Measurements from ENCODE around the gene SNPH.

- no peak for TF ChIP-seq CTCF (IDR thresholded peaks at IDR 0.05)
- TF ChIP-seq EZH2 (IDR thresholded peaks at IDR 0.05) = no peak
- TF ChIP-seq EZH2phosphoT487 (IDR thresholded peaks at IDR 0.05) = no peak
These were observed 25.5 kb upstream of the SNPH start for GRCh38 chr20:1240549-1240948.

Data from neural progenitor cell (in vitro differentiated cells).